Measurements from ENCODE around the gene GALK1.

The GALK1 gene

GRCh38 chr17:75755205-75755901, 9.6 kb downstream of the GALK1 start:
- no peak for TF ChIP-seq POLR2AphosphoS5 (IDR thresholded peaks at IDR 0.05; ENCODE audit: borderline replicate concordance, low read depth, low read length)
- no peak for TF ChIP-seq FOXP2 (optimal IDR thresholded peaks at IDR 0.05; ENCODE audit: control extremely low read depth, extremely low read length, insufficient read depth)
- no peak for TF ChIP-seq EZH2 (IDR thresholded peaks at IDR 0.05)
- no peaks in the 10 kb centered on the region for H3K9me3 ChIP-seq (ENCODE audit: low read depth, low read length)
- H3K36me3 ChIP-seq (ENCODE audit: insufficient read depth, low read length), result no peaks in the 10 kb centered on the region
- no peak overlapping the region for H3K4me3 ChIP-seq
- H3K9ac ChIP-seq (ENCODE audit: insufficient read length), result no peak overlapping the region
- H3K27ac ChIP-seq, result no peak overlapping the region
- no peak for DNase-seq (ENCODE audit: low read depth, low spot score)

DNA sequence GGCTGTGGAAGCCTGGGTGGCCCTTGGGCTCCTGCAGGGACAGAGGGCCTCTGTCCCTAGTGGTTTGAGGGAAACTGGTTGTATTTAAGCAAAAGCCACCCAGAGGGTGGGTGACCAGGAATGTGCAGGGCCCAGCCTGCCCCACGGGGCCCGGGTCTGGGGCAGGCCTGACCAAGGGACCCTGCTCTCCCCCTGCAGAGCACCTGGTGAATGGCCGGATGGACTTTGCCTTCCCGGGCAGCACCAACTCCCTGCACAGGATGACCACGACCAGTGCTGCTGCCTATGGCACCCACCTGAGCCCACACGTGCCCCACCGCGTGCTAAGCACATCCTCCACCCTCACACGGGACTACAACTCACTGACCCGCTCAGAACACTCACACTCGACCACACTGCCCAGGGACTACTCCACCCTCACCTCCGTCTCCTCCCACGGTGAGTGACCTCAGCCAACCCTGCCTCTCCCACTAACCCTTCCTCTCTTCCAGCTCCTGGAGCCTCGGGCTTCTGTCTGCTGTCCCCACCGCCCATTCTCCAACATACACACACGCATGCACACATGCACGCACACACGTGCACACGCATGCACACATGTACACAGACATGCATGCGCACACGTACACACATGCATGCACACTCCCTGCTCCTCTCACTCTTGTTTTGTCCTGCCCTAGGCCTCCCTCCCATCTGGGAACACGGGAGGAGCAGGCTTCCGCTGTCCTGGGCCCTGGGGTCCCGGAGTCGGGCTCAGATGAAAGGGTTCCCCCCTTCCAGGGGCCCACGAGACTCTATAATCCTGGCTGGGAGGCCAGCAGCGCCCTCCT, 10.4 kb downstream of the GALK1 start:
- Histone ChIP-seq H3K9ac (ENCODE audit: insufficient read length) (no peak overlapping the region), H3K9me3 (ENCODE audit: low read depth, low read length) (no peaks in the 10 kb centered on the region), H3K36me3 (ENCODE audit: insufficient read depth, low read length) (no peaks in the 10 kb centered on the region), H3K27ac (no peak overlapping the region), H3K4me3 (no peak overlapping the region)
- TF ChIP-seq EZH2 (IDR thresholded peaks at IDR 0.05), result no peak
- TF ChIP-seq FOXP2 (optimal IDR thresholded peaks at IDR 0.05; ENCODE audit: control extremely low read depth, extremely low read length, insufficient read depth), result no peak
- TF ChIP-seq POLR2AphosphoS5 (IDR thresholded peaks at IDR 0.05; ENCODE audit: borderline replicate concordance, low read depth, low read length), result no peak
- DNase-seq (ENCODE audit: low read depth, low spot score), result no peak

DNA sequence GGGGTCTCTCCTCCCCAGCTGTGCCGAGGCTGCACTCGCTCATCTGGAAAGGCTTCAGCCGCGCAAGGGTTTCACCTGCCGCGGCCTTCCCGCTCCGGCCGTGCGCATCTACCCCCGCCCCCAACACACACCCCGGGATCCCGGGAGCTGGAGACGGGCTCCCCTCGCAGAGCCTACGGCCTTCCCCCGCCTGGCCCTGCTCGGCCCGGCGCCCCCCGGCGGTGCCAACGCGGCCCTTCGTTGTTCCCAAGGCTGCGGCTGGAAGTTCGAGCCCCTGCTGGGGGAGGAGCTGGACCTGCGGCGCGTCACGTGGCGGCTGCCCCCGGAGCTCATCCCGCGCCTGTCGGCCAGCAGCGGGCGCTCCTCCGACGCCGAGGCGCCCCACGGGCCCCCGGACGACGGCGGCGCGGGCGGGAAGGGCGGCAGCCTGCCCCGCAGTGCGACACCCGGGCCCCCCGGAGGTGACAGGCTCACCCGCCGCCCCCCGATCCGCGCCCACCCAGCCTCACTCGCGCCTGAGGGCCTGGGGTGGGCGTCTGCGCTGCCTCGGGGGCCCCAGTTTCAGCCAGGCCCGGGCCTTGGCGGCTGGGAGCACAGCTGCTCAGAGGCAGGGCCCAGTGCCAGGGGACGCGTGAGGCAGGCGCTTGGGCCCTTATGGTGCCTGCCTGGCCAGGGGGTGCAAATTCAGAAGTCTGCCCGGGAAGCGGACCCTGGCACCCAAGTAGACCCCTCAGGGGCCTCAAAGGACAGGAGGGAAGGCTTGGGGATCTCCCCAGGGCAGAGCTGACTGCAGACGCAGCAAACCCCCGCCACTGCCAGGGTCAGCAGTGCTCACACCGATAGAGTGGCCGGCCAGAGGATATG, 11.2 kb downstream of the GALK1 start:
- Histone ChIP-seq H3K36me3 (ENCODE audit: insufficient read depth, low read length) (no peaks in the 10 kb centered on the region), H3K4me3 (peak overlapping the region; percentile 54), H3K27ac (no peak overlapping the region), H3K9ac (ENCODE audit: insufficient read length) (peak overlapping the region; percentile 69), H3K9me3 (ENCODE audit: low read depth, low read length) (no peaks in the 10 kb centered on the region)
- TF ChIP-seq FOXP2 (optimal IDR thresholded peaks at IDR 0.05; ENCODE audit: control extremely low read depth, extremely low read length, insufficient read depth) (no peak), POLR2AphosphoS5 (IDR thresholded peaks at IDR 0.05; ENCODE audit: borderline replicate concordance, low read depth, low read length) (no peak), EZH2 (IDR thresholded peaks at IDR 0.05) (no peak)
- no peak for DNase-seq (ENCODE audit: low read depth, low spot score)

GRCh38 chr17:75752802-75753513, 12.0 kb downstream of the GALK1 start:
- DNase-seq (ENCODE audit: low read depth, low spot score), result no peak
- Histone ChIP-seq H3K27ac (no peak overlapping the region), H3K4me3 (no peak overlapping the region), H3K9ac (ENCODE audit: insufficient read length) (no peak overlapping the region), H3K36me3 (ENCODE audit: insufficient read depth, low read length) (no peaks in the 10 kb centered on the region), H3K9me3 (ENCODE audit: low read depth, low read length) (no peaks in the 10 kb centered on the region)
- TF ChIP-seq EZH2 (IDR thresholded peaks at IDR 0.05) (no peak), POLR2AphosphoS5 (IDR thresholded peaks at IDR 0.05; ENCODE audit: borderline replicate concordance, low read depth, low read length) (no peak), FOXP2 (optimal IDR thresholded peaks at IDR 0.05; ENCODE audit: control extremely low read depth, extremely low read length, insufficient read depth) (no peak)

DNA sequence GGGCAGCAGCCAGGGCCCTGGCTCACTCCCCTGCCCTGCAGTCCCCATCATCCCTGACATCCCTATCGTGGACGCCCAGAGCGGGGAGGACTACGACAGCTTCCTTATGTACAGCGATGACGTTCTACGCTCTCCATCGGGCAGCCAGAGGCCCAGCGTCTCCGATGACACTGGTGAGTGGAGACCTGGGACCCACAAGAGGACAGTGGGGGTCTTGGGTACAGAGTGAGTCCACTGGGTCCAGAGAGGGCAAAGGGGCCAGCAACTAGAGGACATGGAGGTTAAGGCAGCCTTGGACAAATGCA, 12.6 kb downstream of the GALK1 start:
- no peak overlapping the region for H3K9ac ChIP-seq (ENCODE audit: insufficient read length)
- H3K4me3 ChIP-seq, result no peak overlapping the region
- H3K27ac ChIP-seq, result no peak overlapping the region
- no peak for DNase-seq (ENCODE audit: low read depth, low spot score)
- no peaks in the 10 kb centered on the region for H3K36me3 ChIP-seq (ENCODE audit: insufficient read depth, low read length)
- no peaks in the 10 kb centered on the region for H3K9me3 ChIP-seq (ENCODE audit: low read depth, low read length)
- TF ChIP-seq FOXP2 (optimal IDR thresholded peaks at IDR 0.05; ENCODE audit: control extremely low read depth, extremely low read length, insufficient read depth), result no peak
- no peak for TF ChIP-seq EZH2 (IDR thresholded peaks at IDR 0.05)
- TF ChIP-seq POLR2AphosphoS5 (IDR thresholded peaks at IDR 0.05; ENCODE audit: borderline replicate concordance, low read depth, low read length), result no peak

GRCh38 chr17:75751676-75752404, 13.2 kb downstream of the GALK1 start:
- Histone ChIP-seq H3K9me3 (ENCODE audit: low read depth, low read length) (no peaks in the 10 kb centered on the region), H3K36me3 (ENCODE audit: insufficient read depth, low read length) (no peaks in the 10 kb centered on the region), H3K9ac (ENCODE audit: insufficient read length) (no peak overlapping the region), H3K27ac (no peak overlapping the region), H3K4me3 (no peak overlapping the region)
- TF ChIP-seq POLR2AphosphoS5 (IDR thresholded peaks at IDR 0.05; ENCODE audit: borderline replicate concordance, low read depth, low read length) (no peak), FOXP2 (optimal IDR thresholded peaks at IDR 0.05; ENCODE audit: control extremely low read depth, extremely low read length, insufficient read depth) (no peak), EZH2 (IDR thresholded peaks at IDR 0.05) (no peak)
- DNase-seq (ENCODE audit: low read depth, low spot score), result no peak

GRCh38 chr17:75750661-75751423, 14.2 kb downstream of the GALK1 start:
- Histone ChIP-seq H3K36me3 (ENCODE audit: insufficient read depth, low read length) (no peaks in the 10 kb centered on the region), H3K27ac (no peak overlapping the region), H3K9ac (ENCODE audit: insufficient read length) (no peak overlapping the region), H3K4me3 (no peak overlapping the region), H3K9me3 (ENCODE audit: low read depth, low read length) (no peaks in the 10 kb centered on the region)
- DNase-seq (ENCODE audit: low read depth, low spot score), result no peak
- TF ChIP-seq FOXP2 (optimal IDR thresholded peaks at IDR 0.05; ENCODE audit: control extremely low read depth, extremely low read length, insufficient read depth), result no peak
- no peak for TF ChIP-seq POLR2AphosphoS5 (IDR thresholded peaks at IDR 0.05; ENCODE audit: borderline replicate concordance, low read depth, low read length)
- no peak for TF ChIP-seq EZH2 (IDR thresholded peaks at IDR 0.05)

All from SK-N-MC (cell line).